Glutamatergic neuron (in vitro differentiated cells): Measurements from ENCODE around the gene NR3C2. TPM values are rescaled to one million over a fixed set of nuclear protein-coding genes. Genes with fewer than 3 reads are reported as not detected.

Experiments
- DNase-seq: peaks from one replicate; pipeline ENCODE4 v3.0.0; 2022
- H3K27ac Mint-ChIP-seq: one replicate; pipeline ENCODE4 v1.8.0; 2020; ENCODE audit warnings: mild to moderate bottlenecking, mixed read lengths, inconsistent platforms; ENCODE audit not compliant: unreplicated experiment
- H3K27me3 Mint-ChIP-seq: one replicate; pipeline ENCODE4 v1.8.0; 2020; ENCODE audit warnings: mild to moderate bottlenecking, moderate library complexity, mixed read lengths, inconsistent platforms; ENCODE audit not compliant: unreplicated experiment
- H3K36me3 Mint-ChIP-seq: one replicate; pipeline ENCODE4 v1.8.0; 2020; ENCODE audit warnings: mild to moderate bottlenecking, mixed read lengths, inconsistent platforms; ENCODE audit not compliant: unreplicated experiment
- H3K4me1 Mint-ChIP-seq: one replicate; pipeline ENCODE4 v1.8.0; 2020; ENCODE audit warnings: mild to moderate bottlenecking, low read depth, mixed read lengths, inconsistent platforms; ENCODE audit not compliant: unreplicated experiment
- H3K4me3 Mint-ChIP-seq: one replicate; pipeline ENCODE4 v1.8.0; 2020; ENCODE audit warnings: mild to moderate bottlenecking, mixed read lengths, inconsistent platforms; ENCODE audit not compliant: unreplicated experiment
- H3K9me3 Mint-ChIP-seq: one replicate; pipeline ENCODE4 v1.8.0; 2020; ENCODE audit warnings: mild to moderate bottlenecking, moderate library complexity, mixed read lengths, inconsistent platforms; ENCODE audit not compliant: unreplicated experiment
- total RNA-seq: library from RNA; stranded (reverse); fragmentation: NEBNext Ultra II Directional; extraction: Animal tissue kit (Norgen Biotek cat#: 25700); gene quantifications from one replicate; pipeline ENCODE4 v1.2.1, GENCODE V29; 2021; ENCODE audit not compliant: unreplicated experiment
- TF ChIP-seq, protein P1 (sequence below): fragments of 200-600 bp; sonication (generic); IDR thresholded peaks from one replicate; pipeline ENCODE4 v1.5.0; 2021; ENCODE audit not compliant: partially characterized antibody, unreplicated experiment

Gene NR3C2
- total RNA-seq, 1 donor from 2014 or later, result 0.29 TPM

DNA sequence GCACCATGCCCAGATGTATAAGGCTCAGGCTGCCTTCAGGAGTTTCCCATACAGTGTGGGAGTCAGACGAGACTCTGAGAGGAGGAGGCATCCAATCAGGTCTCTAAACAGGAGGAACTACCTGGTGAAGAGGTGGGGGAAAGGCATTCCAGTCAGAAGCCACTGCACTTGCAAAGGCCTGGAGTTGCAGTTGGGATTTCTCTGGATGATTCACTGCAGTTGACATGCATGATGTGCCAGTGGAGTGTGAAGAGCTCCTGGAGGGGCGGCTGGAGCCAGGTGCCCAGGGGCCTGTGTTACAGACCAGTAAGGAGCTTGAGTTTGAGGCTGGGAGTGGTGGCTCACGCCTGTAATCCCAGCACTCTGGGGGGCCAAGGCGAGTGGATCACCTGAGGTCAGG is 371.2 kb downstream of the NR3C2 start:
- Mint-ChIP-seq H3K4me1 (peaks cover 4% of the 10 kb centered on the region), H3K4me3 (no peak overlapping the region), H3K9me3 (peaks cover 10% of the 10 kb centered on the region), H3K36me3 (peaks cover 19% of the 10 kb centered on the region), H3K27ac (no peak overlapping the region), H3K27me3 (peaks cover 7% of the 10 kb centered on the region)
- DNase-seq, result no peak
- TF ChIP-seq, protein P1, sequence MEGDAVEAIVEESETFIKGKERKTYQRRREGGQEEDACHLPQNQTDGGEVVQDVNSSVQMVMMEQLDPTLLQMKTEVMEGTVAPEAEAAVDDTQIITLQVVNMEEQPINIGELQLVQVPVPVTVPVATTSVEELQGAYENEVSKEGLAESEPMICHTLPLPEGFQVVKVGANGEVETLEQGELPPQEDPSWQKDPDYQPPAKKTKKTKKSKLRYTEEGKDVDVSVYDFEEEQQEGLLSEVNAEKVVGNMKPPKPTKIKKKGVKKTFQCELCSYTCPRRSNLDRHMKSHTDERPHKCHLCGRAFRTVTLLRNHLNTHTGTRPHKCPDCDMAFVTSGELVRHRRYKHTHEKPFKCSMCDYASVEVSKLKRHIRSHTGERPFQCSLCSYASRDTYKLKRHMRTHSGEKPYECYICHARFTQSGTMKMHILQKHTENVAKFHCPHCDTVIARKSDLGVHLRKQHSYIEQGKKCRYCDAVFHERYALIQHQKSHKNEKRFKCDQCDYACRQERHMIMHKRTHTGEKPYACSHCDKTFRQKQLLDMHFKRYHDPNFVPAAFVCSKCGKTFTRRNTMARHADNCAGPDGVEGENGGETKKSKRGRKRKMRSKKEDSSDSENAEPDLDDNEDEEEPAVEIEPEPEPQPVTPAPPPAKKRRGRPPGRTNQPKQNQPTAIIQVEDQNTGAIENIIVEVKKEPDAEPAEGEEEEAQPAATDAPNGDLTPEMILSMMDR, result no peak

DNA sequence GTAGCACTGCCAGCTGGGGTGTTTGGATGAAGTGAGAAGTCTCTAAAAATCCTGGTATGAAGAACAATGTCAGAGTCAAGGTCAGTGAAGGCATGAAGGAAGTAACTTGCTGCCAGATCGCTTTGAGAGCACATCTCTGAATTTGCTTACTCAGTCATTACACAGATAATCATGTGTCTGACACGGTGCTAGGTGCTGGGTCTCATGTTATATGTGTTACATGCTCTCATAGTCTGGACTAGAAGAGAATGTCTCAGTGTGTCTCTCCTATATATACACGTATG is 372.4 kb downstream of the NR3C2 start:
- peaks cover 9% of the 10 kb centered on the region for H3K4me1 Mint-ChIP-seq
- peaks cover 8% of the 10 kb centered on the region for H3K36me3 Mint-ChIP-seq
- peaks cover 10% of the 10 kb centered on the region for H3K9me3 Mint-ChIP-seq
- no peak overlapping the region for H3K4me3 Mint-ChIP-seq
- H3K27me3 Mint-ChIP-seq, result peaks cover 7% of the 10 kb centered on the region
- no peak overlapping the region for H3K27ac Mint-ChIP-seq
- TF ChIP-seq, protein P1, result no peak
- DNase-seq, result no peak

DNA sequence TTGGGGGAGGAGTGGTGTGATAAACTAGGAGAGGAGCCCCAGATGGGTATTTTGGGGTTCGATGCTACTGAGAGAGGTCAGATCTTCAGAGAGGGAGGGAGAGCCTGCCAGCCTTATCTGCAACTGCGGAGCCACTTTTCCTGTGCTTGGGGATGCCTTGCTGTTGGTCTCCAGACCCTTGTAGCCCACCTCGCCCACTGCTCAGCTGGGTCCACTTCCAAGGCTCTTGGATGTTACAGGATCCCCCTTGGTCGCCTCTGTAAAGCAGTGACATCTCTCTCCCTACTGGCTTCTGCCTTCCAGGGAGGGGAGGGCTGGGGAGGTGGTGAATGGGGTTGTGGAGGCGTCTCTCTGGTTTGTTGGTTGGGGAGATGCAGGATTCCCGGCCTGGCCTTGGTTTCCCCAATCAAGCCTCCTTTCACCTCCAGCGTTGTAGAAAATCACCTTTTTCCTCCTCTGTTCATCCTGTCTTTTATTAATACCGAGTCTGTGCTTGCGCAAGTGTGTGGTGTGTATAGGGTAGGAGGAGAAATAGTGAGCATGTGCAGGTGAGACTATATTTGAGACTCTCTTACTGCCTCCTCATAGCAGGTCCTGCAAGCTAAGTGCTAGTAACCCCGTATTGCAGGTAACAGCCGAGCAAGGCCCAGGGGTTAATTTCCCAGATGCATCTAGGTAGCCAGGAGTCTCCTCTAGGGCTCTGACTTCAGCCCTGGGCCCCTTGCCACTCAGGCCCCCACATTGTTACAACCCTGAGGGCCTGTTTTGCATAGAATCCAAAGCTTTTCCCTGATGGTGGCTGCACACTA is 372.9 kb downstream of the NR3C2 start:
- peaks cover 10% of the 10 kb centered on the region for H3K4me1 Mint-ChIP-seq
- H3K9me3 Mint-ChIP-seq, result peaks cover 9% of the 10 kb centered on the region
- no peak overlapping the region for H3K4me3 Mint-ChIP-seq
- DNase-seq, result no peak
- H3K27me3 Mint-ChIP-seq, result peaks cover 7% of the 10 kb centered on the region
- H3K27ac Mint-ChIP-seq, result no peak overlapping the region
- H3K36me3 Mint-ChIP-seq, result peaks cover 5% of the 10 kb centered on the region
- TF ChIP-seq, protein P1, result no peak

DNA sequence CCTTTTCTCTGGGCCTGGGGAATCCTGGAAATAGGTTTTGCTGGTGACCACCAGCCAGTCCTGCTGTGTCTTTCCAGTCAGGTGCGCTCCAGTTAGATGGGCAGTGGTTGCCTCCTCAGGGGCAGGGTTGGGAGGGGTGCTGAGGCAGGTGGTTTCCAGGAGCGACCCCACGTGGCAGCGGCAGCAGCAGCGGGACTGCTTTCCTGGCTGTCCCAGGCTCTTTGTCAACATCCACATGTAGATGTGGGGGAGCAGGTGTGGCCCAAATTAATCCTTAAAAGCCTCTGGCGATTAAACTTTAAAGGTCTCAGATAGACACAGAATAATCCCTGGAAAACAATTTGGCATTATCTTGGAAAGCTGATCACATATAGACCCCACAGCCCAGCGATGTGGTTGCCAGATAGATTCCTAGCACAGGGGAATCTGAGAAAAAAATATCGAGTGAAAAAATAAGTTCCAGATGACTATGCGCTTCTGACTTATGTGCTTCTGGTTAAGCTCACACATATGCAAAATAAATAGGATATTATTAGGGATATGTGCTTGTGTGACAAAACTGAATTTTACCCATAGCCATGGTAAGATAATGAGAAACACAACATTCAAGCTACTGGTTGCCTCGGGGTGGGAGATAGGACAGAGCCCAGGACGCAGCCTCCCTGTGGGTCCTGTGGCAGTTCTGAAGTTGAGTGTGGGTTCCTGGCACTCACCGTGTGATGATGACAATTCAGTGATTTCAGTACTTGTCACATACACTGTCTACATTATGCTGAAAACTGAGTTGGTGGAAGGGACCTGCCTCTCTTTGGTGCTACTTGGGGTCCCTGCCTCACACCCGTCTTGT is 373.9 kb downstream of the NR3C2 start:
- Mint-ChIP-seq H3K27ac (no peak overlapping the region), H3K36me3 (no peaks in the 10 kb centered on the region), H3K4me3 (no peak overlapping the region), H3K9me3 (peaks cover 8% of the 10 kb centered on the region), H3K4me1 (peaks cover 12% of the 10 kb centered on the region), H3K27me3 (peaks cover 4% of the 10 kb centered on the region)
- TF ChIP-seq, protein P1, result no peak
- DNase-seq, result no peak
